IPS-20b (cell line): ENCODE data around the gene RFTN1.

ENCODE experiments used
- H3K27ac ChIP-seq: one replicate; pipeline ENCODE4 v1.5.1; 2013; ENCODE audit warnings: low read length
- H3K27me3 ChIP-seq: 2 replicates; pipeline ENCODE4 v1.6.1; 2013; ENCODE audit warnings: mild to moderate bottlenecking, low read length, inconsistent platforms; ENCODE audit not compliant: insufficient read depth
- H3K36me3 ChIP-seq: 2 replicates; pipeline ENCODE4 v1.6.1; 2013; ENCODE audit warnings: low read depth, mild to moderate bottlenecking, inconsistent platforms, low read length, moderate library complexity; ENCODE audit not compliant: insufficient read depth
- H3K4me1 ChIP-seq: 2 replicates; pipeline ENCODE4 v1.6.1; 2013; ENCODE audit warnings: mild to moderate bottlenecking, control low read depth, inconsistent platforms, low read length, moderate library complexity; ENCODE audit not compliant: insufficient read depth
- H3K4me3 ChIP-seq: 2 replicates; pipeline ENCODE4 v1.5.1; 2013; ENCODE audit warnings: mild to moderate bottlenecking, low read length, inconsistent platforms
- H3K9ac ChIP-seq: 2 replicates; pipeline ENCODE4 v1.6.1; 2013; ENCODE audit warnings: low read depth, mild to moderate bottlenecking, inconsistent platforms, low read length, moderate library complexity
- H3K9me3 ChIP-seq: 2 replicates; pipeline ENCODE4 v1.6.1; 2013; ENCODE audit warnings: mild to moderate bottlenecking, low read depth, low read length, inconsistent platforms; ENCODE audit not compliant: insufficient read depth

Gene RFTN1

GRCh38 chr3:16439163-16439847, 74.2 kb downstream of the RFTN1 start:
- Histone ChIP-seq H3K9ac (no peak overlapping the region), H3K27me3 (no peaks in the 10 kb centered on the region), H3K9me3 (no peaks in the 10 kb centered on the region), H3K4me1 (no peaks in the 10 kb centered on the region), H3K27ac (no peak overlapping the region), H3K36me3 (no peaks in the 10 kb centered on the region), H3K4me3 (no peak overlapping the region)

- Histone ChIP-seq H3K27ac (no peak overlapping the region), H3K4me3 (no peak overlapping the region), H3K4me1 (no peaks in the 10 kb centered on the region), H3K36me3 (no peaks in the 10 kb centered on the region), H3K9ac (no peak overlapping the region), H3K9me3 (no peaks in the 10 kb centered on the region), H3K27me3 (no peaks in the 10 kb centered on the region)
Measured at GRCh38 chr3:16437640-16438039, 75.9 kb downstream of the RFTN1 start.

DNA sequence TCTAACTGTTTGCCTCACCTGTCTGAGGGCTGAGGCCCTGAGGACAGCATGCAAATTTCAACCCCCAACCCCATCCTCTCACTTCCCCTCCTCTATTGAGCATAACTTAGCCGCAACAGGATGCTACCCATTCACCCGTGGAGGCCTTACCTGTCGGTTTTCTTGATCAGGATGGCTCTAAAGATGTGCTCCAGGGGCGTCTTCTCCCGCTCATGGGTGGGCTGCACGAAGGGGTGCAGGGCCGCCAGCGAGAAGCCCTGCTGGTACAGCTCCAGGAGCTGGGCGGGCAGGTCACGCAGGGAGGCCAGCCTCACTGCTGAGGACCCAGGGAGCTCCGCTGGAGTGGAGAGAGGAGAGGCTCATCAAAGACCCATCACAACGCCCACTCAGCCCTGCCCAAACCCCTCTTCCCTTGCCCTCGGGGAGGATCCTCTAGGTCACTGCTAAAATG, 79.8 kb downstream of the RFTN1 start:
- no peak overlapping the region for H3K9ac ChIP-seq
- H3K27me3 ChIP-seq: no peaks in the 10 kb centered on the region
- no peaks in the 10 kb centered on the region for H3K9me3 ChIP-seq
- H3K36me3 ChIP-seq: no peaks in the 10 kb centered on the region
- no peaks in the 10 kb centered on the region for H3K4me1 ChIP-seq
- H3K4me3 ChIP-seq: no peak overlapping the region
- no peak overlapping the region for H3K27ac ChIP-seq

DNA sequence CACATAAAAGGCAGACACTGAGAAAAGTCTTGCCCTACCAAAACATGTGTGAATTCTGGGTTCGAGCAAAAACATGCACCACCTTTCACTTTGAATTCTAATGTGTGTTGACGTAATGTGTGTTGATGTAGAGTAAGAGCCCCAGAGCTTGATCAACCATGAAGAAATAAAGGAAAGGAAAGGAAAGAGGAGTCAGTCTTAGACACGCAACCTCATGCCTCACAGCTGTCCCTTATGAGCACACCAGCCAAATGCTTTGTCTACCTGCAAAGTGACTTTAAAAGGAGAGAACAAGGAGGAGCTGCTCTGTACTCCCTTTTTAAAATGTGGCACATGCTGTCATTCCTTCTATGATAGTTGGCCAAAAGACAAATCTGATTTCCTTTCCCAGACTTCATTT, 80.8 kb downstream of the RFTN1 start:
- no peaks in the 10 kb centered on the region for H3K36me3 ChIP-seq
- H3K9ac ChIP-seq: no peak overlapping the region
- no peaks in the 10 kb centered on the region for H3K4me1 ChIP-seq
- no peak overlapping the region for H3K4me3 ChIP-seq
- H3K27me3 ChIP-seq: no peaks in the 10 kb centered on the region
- no peak overlapping the region for H3K27ac ChIP-seq
- H3K9me3 ChIP-seq: no peaks in the 10 kb centered on the region

DNA sequence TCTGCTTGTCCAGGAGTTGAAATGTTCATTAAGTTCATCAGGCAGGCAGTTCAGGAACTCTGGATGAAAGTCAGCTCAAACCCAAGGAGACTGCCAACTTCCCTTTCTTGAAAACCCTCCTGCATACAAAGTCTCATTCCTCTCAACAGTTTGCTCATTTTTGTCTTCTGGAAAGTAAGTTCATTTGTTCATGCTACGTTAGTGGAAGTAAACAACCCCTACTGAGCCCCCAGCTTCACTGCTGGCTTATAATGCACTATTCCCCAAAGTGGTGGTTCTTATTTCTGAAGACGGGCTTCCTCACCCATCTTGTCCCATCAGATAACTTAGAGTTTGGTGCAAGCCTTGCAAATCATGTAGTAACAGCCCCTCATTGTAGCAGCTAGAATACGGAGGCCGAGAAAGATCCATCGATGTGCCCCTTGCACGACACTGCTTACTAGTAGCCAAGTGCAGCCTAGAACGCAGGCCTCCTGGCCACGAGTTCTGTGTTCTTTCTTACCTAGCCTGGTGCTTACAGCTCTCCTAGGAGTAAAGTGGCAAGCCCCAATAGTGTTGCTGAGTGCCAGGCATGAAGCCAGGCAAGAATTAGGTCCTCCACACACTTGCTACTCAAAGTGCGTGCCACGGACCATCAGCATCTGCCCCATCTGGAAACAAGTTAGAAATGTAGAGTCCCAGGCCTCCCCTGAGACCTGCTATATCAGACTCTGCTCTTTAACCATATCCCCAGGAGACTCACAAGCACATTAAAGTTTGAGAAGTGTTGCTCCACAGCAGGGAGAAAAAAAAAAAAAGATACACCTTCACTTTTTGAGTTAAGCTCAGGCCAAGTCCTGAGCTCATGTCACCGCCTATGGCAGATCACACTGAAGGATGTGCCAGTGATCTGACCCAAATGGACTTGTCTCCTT, 82.5 kb downstream of the RFTN1 start:
- Histone ChIP-seq H3K27me3 (no peaks in the 10 kb centered on the region), H3K4me3 (no peak overlapping the region), H3K9me3 (no peaks in the 10 kb centered on the region), H3K4me1 (no peaks in the 10 kb centered on the region), H3K36me3 (no peaks in the 10 kb centered on the region), H3K27ac (no peak overlapping the region), H3K9ac (no peak overlapping the region)

- no peaks in the 10 kb centered on the region for H3K9me3 ChIP-seq
- no peaks in the 10 kb centered on the region for H3K36me3 ChIP-seq
- H3K27ac ChIP-seq: no peak overlapping the region
- no peaks in the 10 kb centered on the region for H3K27me3 ChIP-seq
- H3K4me3 ChIP-seq: no peak overlapping the region
- H3K4me1 ChIP-seq: no peaks in the 10 kb centered on the region
- H3K9ac ChIP-seq: no peak overlapping the region
Measured at GRCh38 chr3:16429086-16429485, 84.4 kb downstream of the RFTN1 start.

DNA sequence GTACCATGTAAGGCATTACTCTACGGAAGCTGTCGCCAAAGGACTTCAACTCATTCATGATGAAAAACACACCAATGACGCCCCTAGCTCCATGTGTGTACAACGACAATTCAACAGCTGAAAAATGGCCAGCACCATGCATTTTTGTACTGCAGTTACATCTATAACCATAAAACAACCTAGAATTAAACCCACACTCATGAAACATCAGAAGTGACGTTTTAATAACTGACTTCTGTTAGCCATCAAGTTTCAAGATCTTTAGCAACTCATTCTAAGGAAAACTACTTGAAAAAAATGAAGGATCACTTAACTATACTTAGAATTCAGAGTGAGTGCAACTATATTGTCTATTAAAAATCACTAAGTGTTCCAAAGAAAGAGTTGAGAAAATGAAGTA, 84.9 kb downstream of the RFTN1 start:
- Histone ChIP-seq H3K4me1 (no peaks in the 10 kb centered on the region), H3K36me3 (no peaks in the 10 kb centered on the region), H3K9me3 (no peaks in the 10 kb centered on the region), H3K27me3 (no peaks in the 10 kb centered on the region), H3K9ac (no peak overlapping the region), H3K27ac (no peak overlapping the region), H3K4me3 (no peak overlapping the region)

DNA sequence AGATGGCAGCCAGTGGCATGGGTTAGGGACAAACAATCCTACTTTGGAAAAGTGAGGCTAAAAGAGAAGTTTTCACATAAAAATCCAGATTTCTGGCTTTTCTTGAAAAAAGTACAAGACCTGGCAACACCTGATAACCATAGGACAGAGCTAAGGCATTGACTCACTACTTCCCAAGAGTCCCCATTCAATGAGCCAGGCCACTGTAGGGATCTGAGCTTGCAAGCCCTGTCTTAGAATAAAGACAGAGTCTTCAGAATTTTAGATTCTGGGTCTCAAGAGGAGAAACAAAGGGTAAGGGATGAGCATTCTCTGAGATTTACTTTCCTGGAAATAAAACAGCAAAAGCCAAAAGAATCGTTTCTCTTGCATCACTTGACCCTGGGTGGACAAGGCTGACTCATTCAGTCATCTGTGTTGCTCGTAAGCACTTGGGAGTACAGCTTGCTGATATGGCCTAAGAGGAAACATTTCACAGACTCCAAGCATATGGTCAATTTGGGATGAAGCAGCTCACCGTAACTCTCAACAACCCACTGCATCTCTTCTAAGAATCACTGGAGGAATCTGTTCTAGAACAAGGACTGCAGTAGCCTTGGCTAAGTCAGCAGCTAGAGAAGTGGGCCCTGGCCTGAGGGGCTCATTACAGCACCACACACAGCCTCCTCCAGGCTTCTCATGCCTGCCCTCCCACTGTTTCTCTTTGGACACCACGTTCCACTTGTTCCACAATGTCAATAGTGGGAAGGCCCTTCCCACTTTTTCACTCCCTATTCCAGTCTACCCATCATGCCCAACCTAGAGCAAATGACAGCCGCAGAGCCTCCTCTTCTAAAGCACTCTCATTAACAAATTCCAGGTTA, 86.2 kb downstream of the RFTN1 start:
- H3K27ac ChIP-seq: no peak overlapping the region
- no peaks in the 10 kb centered on the region for H3K36me3 ChIP-seq
- no peak overlapping the region for H3K9ac ChIP-seq
- H3K4me1 ChIP-seq: no peaks in the 10 kb centered on the region
- H3K4me3 ChIP-seq: no peak overlapping the region
- H3K27me3 ChIP-seq: no peaks in the 10 kb centered on the region
- H3K9me3 ChIP-seq: no peaks in the 10 kb centered on the region

DNA sequence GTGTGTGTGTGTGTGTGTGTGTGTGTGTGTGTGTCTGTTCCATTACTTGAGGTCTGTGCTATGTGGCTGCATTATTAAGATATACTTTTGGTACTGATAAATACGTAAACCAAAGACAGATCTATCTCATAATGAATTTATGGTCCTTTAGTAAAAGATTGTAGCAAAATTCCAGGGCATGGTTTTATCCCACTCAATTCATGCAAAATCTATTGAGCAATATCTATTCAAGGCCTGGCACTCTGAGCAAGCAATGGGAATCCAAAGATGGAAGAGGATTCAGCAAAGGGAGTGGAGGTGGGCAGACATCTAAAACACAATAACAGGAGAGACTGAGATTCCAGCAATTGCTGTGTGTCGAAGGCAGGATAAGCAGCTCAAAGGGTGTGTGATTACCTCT, 86.8 kb downstream of the RFTN1 start:
- Histone ChIP-seq H3K27me3 (no peaks in the 10 kb centered on the region), H3K9ac (no peak overlapping the region), H3K27ac (no peak overlapping the region), H3K4me3 (no peak overlapping the region), H3K9me3 (no peaks in the 10 kb centered on the region), H3K36me3 (no peaks in the 10 kb centered on the region), H3K4me1 (no peaks in the 10 kb centered on the region)

GRCh38 chr3:16426029-16426400, 87.5 kb downstream of the RFTN1 start:
- Histone ChIP-seq H3K9me3 (no peaks in the 10 kb centered on the region), H3K4me1 (no peaks in the 10 kb centered on the region), H3K27me3 (no peaks in the 10 kb centered on the region), H3K36me3 (no peaks in the 10 kb centered on the region), H3K9ac (no peak overlapping the region), H3K27ac (no peak overlapping the region), H3K4me3 (no peak overlapping the region; the same call in 1 of the 2 replicates)

GRCh38 chr3:16425398-16426028, 88.0 kb downstream of the RFTN1 start:
- Histone ChIP-seq H3K27me3 (no peaks in the 10 kb centered on the region), H3K4me3 (no peak overlapping the region; the same call in 1 of the 2 replicates), H3K9me3 (no peaks in the 10 kb centered on the region), H3K9ac (no peak overlapping the region), H3K27ac (no peak overlapping the region), H3K4me1 (no peaks in the 10 kb centered on the region), H3K36me3 (no peaks in the 10 kb centered on the region)
